GM08714 (cell line): ENCODE data around the gene EYA2.

Source experiments
- H3K4me3 ChIP-seq: fragments of 200-500 bp; sonication (Bioruptor generic); 2 replicates; pipeline ENCODE4 v1.5.1; 2014; ENCODE audit warnings: mild to moderate bottlenecking, low read length, inconsistent platforms
- ZNF274 ChIP-seq: IDR thresholded peaks from 2 replicates; pipeline ENCODE4 v1.6.1; 2012; ENCODE audit warnings: mild to moderate bottlenecking, low read depth, low read length

EYA2 gene

GRCh38 chr20:47058236-47058635 is 163.6 kb downstream of the EYA2 start:
- H3K4me3 ChIP-seq = no peak overlapping the region
- no peak for TF ChIP-seq ZNF274

- no peak overlapping the region for H3K4me3 ChIP-seq
- no peak for TF ChIP-seq ZNF274
Observed at GRCh38 chr20:47059536-47059935, 164.9 kb downstream of the EYA2 start.

GRCh38 chr20:47061549-47061948 is 166.9 kb downstream of the EYA2 start:
- TF ChIP-seq ZNF274 = no peak
- no peak overlapping the region for H3K4me3 ChIP-seq

DNA sequence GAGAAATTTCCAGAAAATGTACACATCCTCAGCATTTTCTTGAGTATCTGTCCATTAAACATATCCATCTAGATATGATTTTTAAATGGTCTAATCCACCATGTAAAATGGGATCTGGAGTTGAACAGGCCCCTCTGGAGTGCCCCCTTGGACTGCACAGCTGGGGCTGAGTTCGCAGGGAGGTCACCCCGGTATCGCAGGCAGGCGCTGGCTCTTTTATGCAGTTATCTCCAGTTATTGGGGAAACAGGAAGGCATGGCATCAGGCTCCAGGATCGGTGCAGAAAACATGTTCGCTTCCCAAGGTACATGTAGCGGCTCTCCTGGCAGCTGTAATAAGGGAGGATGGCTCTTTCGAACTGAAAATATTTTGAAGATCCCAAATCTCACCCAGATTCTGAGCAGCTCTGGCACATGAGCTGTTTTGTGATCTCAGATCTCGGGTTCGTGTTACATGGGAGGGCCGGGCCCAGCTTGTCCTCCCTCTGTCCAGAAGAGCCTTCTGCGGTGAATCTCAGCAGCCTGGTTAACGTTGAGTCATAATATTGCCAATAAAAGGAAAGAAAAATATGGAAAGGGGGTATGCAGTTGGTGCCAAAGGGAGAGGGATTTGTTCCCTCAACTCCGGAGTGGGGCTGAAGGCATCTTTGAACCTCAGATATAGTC is 167.7 kb downstream of the EYA2 start:
- TF ChIP-seq ZNF274 = no peak
- no peak overlapping the region for H3K4me3 ChIP-seq

- H3K4me3 ChIP-seq = no peak overlapping the region
- TF ChIP-seq ZNF274 = no peak
Observed at GRCh38 chr20:47063407-47063806, 168.8 kb downstream of the EYA2 start.

DNA sequence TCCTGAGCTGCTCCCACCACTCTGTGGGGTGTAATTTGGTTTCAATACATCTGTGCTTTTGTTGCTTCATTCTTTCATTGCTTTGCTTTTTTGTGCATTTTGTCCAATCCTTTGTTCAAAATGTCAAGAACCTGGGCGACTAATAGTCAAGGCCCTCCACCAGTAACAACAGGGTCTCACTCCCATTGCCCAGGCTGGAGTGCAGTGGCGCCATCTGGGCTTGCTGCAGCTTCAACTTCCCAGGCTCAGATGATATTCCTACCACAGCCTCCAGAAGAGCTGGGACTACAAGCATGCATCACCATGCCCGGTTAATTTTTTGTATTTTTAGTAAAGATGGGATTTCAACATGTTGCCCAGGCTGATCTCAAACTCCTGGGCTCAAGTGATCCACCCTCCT is 169.2 kb downstream of the EYA2 start:
- no peak for TF ChIP-seq ZNF274

DNA sequence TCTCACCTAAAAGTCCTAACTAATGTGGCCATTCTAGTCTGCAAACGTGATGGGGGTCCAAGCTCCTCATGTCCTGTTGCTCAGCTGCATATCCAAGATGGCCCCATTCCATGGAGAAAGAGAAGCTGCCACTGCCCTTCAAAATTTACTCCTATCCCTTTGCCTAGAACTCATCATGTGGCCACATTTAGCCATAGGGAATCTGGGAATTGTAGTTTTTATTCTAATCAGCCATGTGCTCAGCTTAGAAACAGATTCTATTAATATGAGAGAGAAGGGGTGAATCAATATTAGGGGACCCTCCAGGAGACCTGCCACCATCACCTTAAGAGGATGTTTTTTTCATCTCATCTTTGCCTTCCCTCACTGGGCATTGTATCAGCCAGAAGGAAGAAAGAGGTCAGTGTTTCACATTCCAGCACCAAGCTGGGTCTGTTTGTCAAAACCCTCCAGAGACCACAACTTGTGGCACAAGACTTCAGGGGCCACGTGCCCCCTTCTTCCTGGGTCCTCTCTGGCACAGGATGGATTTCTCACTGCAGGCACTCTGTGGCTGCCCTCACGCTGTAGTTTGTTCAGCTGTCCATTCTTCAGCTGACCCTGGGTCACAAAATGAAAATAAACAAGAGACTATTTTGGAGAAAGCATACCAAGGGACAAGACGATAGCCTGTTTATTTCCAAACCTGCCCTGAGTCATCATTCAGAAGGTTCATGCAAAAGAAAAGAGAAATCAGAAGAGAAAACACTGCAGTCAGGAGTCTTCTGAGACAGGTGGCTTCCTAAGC is 172.0 kb downstream of the EYA2 start:
- no peak for TF ChIP-seq ZNF274
- no peak overlapping the region for H3K4me3 ChIP-seq

More for the DNA sequence above, 169.2 kb downstream of the EYA2 start:
- no peak overlapping the region for H3K4me3 ChIP-seq

DNA sequence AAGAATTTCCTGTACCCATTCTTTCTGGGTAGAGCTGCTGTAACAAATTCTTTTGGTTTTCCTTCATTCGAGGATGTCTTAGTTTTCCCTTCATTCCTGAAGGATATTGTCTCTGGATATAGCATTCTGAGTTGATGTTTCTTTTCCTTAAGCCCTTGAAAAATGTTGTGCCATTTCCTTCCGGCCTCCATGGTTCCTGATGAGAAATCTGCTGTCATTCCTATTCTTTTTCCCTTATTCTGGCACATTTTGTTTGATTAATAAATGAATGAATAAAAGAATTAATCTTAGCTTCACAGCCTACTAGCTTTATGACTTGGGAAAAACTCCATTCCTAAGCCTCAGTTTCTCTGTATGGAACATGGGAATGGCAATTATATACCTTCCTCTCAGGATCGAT is 173.1 kb downstream of the EYA2 start:
- no peak for TF ChIP-seq ZNF274
- H3K4me3 ChIP-seq = no peak overlapping the region

GRCh38 chr20:47070176-47070575 is 175.5 kb downstream of the EYA2 start:
- no peak overlapping the region for H3K4me3 ChIP-seq
- TF ChIP-seq ZNF274 = no peak

DNA sequence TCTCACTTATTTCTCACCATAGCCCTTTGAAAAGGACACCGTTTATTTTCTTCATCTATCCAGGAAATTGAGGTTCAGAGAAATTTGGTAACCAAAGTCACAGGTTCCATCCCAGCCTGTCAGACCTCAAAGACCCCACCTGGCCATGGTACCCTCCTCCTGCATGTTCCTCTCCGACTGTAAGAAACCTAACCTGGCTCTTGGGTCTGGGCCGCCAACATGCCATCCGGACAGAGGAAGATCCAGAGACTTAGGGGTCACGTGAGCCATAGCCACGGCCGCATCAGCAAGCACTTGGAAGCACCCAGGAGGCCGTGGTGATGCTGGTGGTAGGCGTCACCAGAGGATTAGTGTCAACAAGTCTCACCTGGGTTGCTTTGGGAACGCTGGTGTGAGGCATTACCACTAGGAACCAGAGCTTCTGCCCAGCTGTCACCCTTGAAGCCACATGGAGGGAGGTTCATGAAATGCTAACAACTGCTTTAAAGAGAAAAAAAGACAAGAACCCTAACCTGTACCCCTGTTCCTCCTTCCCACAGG is 177.1 kb downstream of the EYA2 start:
- H3K4me3 ChIP-seq = no peak overlapping the region
- TF ChIP-seq ZNF274 = no peak

DNA sequence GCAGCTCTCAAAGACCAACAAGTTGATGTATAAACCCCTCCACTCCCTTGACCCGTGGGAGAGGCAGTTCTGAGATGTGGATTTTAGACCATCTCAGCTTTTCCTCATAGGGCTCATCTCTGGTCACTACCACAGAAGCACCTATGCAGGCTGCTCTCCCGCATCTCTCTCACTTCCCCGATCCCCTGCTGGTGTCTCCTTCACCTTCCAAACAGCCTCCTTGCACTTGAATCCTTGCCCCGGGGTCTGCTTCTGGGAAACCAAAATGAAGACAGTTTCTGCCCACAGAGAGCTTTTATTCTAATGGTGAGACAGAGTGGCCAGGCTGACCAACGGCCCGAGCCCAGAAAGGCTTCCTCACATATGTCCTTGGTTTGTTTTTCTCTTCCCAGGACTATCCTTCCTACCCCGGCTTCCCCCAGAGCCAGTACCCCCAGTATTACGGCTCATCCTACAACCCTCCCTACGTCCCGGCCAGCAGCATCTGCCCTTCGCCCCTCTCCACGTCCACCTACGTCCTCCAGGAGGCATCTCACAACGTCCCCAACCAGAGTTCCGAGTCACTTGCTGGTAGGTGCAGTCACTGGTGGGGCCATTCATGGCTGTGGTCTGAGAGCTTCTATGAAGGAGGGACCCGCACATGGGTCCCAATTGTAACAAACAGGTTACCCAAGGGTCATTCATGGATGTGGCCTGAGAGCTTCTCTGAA is 179.3 kb downstream of the EYA2 start:
- H3K4me3 ChIP-seq = no peak overlapping the region
- no peak for TF ChIP-seq ZNF274

DNA sequence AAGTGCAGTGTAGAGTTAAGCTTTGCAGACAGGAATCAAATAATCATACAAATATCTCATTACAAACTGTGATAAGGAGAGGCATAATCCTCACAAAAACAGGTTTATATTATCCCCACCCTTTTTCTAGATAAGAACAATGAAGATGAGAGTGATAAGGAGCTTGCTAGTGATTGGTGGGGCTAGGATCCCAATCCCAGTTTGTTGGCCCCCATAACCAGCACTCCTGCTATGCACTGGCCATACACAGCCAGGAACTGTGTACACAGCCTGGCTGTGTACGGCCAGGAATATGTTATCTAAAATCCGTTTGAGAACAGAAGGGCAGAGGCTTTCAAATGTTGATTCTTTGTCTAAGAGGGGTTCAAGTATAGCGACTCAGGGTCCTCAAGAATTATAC is 180.6 kb downstream of the EYA2 start:
- no peak overlapping the region for H3K4me3 ChIP-seq
- TF ChIP-seq ZNF274 = no peak

DNA sequence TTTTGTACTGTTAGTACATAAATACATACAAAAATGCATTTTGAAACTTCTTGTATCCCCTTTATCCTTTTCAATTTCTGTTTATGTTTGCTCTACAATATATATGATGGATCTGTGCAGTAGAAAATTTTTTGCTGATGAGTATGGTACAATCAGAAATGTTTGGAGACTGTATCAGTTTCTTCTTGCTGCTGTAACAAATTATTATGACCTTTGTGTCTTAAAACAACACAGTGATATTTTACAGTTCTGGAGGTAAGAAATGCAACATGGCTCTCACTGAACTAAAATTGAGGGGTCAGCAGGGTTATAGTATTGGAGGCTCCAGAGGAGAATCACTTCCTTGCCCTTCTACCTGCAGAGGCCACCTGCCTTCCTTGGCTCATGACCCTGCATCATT is 184.4 kb downstream of the EYA2 start:
- H3K4me3 ChIP-seq = no peak overlapping the region
- no peak for TF ChIP-seq ZNF274

GRCh38 chr20:47080365-47080764 is 185.7 kb downstream of the EYA2 start:
- no peak overlapping the region for H3K4me3 ChIP-seq
- no peak for TF ChIP-seq ZNF274
